ENCODE data around the gene CPNE8.

DNA sequence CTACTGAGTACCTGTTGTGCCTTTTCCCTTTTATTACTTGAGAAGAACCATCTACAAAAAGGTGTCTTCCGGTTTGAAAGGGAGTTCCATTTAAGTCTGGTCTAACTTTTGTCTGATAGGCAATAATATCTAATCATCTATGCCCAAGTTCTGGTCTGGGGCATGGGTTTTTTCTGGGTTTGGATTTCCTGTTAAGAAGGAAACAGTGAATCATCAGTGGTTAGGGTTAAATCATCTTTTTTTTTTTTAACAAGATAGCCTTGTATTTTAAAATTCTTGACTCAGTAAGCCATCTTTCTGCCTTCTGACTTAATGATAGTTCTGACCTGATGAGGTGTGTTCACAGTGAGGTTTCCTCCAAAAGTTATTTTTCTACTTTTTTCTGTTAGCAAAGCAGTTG, 29.3 kb upstream of the CPNE8 start:
- TF ChIP-seq CTCF (conservative IDR thresholded peaks at IDR 0.05; ENCODE audit: low read length), result no peak
- TF ChIP-seq EZH2phosphoT487 (IDR thresholded peaks at IDR 0.05; ENCODE audit: borderline replicate concordance), result no peak

Data from Loucy (cell line).